ENCODE data around the gene FIGNL2. TPM values are rescaled to one million over a fixed set of nuclear protein-coding genes. Genes with fewer than 3 reads are reported as not detected.
A peak's percentile ranks its signal among the peaks of the same experiment; 100 is the strongest.

FIGNL2 gene
- total and polyA plus RNA-seq, 2 of the 13 experiments (the other 11 are each of a cell fraction or from before 2014, with no cell fraction given) = 0.82 to 1.00 TPM

DNA sequence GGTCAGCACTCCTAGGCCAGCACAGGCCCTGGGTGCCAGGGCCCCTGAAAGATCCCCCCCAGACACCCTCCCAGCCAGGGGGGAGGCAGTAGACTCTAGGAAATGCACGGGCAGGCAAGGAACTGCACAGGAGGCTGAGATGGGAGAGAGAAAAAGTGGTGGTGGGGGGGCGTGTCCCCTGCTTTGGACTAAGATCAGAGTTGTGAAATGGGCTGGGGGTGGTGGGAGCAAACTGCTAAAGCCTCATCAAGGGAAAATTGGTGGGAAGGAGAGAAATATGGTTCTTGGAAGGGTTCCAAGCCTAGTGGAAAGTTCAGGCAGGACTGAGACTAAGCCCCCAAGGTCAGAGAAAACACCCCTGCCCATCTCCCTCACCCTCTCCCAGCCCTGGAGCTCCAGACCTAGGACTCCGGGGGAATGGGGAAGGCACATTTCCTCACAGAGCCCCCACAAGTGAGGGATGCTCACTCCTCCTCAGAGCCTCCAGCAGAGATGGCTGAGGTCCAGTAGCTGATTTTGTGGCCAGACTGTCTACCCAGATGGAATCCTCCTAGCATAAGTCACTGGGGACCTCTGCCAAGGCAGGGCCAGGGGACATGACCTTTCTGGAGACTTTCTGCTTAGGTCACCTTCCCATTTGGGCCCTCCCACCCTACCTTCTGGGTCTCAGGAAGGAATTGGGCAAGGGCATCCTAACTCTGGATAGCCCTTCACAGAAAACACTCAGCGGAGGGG lies 29.8 kb downstream of the FIGNL2 start:
- Histone ChIP-seq H3K79me2 (ENCODE audit: insufficient read depth, low read length) (no peaks in the 10 kb centered on the region), H3K4me1 (ENCODE audit: insufficient read depth, low read length) (peaks cover 11% of the 10 kb centered on the region; the same call in 1 of the 2 replicates), H3K9me3 (ENCODE audit: low read length) (no peaks in the 10 kb centered on the region), H3K9ac (ENCODE audit: insufficient read depth, low read depth, low read length) (no peak overlapping the region), H3K36me3 (replicated peaks in 1 of 2; ENCODE audit: control insufficient read depth in 1 of 2, insufficient read depth in 2 of 2, low read length in 2 of 2) (no peaks in the 10 kb centered on the region), H3K27ac (ENCODE audit: extremely low read length, insufficient read depth, low read length) (no peak overlapping the region), H4K20me1 (ENCODE audit: insufficient read depth, low read length) (no peaks in the 10 kb centered on the region), H2AFZ (ENCODE audit: low read length) (no peak overlapping the region), H3K4me3 (replicated peaks in 1 of 3; ENCODE audit: insufficient read depth in 1 of 3, low read depth in 2 of 3, low read length in 3 of 3) (no peak overlapping the region), H3K4me2 (ENCODE audit: low read depth, low read length) (no peak overlapping the region), H3K27me3 (ENCODE audit: control insufficient read depth in 1 of 2, insufficient read depth in 2 of 2, low read length in 2 of 2) (0 out of 5 replicates have a peak, but pooled peaks cover 1 to 4% of the 10 kb centered on the region in 2 experiments)
- FAIRE-seq (no peak), DNase-seq (ENCODE audit: low spot score) (no peak), ATAC-seq (no peak)
- ChIA-PET POLR2A (no interaction called here), CTCF (ENCODE audit: low intra/inter-chr PET ratio, low total read pairs) (no interaction called here)
- no TSS peak for BruUV-seq (replicated peaks)
- intact Hi-C loops (cut with micrococcal nuclease; ENCODE audit: unreplicated experiment) (no loop called here), in situ Hi-C loops (cut with HindIII; ENCODE audit: extremely low pct_ligation_motif_present, low pct_unique_long_range_greater_than_20kb) (loop anchor here (5.0 to 10.0 kb wide), 2 partner anchors 284 to 396 kb away; partner anchors contain the start of gene SLC4A8)
- 4% methylated on average over 2 of the region's 4 CpGs for WGBS (ENCODE audit: low lambda C conversion rate)
- TF ChIP-seq WIZ (CRISPR knock-in tag; IDR thresholded peaks at IDR 0.05) (no peak), ZNF138 (CRISPR knock-in tag; IDR thresholded peaks at IDR 0.05; ENCODE audit: low read depth) (no peak), ZNF235 (CRISPR knock-in tag; IDR thresholded peaks at IDR 0.05; ENCODE audit: borderline replicate concordance) (no peak)
- TF ChIP-seq, protein P1, sequence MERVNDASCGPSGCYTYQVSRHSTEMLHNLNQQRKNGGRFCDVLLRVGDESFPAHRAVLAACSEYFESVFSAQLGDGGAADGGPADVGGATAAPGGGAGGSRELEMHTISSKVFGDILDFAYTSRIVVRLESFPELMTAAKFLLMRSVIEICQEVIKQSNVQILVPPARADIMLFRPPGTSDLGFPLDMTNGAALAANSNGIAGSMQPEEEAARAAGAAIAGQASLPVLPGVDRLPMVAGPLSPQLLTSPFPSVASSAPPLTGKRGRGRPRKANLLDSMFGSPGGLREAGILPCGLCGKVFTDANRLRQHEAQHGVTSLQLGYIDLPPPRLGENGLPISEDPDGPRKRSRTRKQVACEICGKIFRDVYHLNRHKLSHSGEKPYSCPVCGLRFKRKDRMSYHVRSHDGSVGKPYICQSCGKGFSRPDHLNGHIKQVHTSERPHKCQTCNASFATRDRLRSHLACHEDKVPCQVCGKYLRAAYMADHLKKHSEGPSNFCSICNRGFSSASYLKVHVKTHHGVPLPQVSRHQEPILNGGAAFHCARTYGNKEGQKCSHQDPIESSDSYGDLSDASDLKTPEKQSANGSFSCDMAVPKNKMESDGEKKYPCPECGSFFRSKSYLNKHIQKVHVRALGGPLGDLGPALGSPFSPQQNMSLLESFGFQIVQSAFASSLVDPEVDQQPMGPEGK (CRISPR knock-in tag; IDR thresholded peaks at IDR 0.05) = peak; percentile 16; the same call in 1 of the 2 replicates

DNA sequence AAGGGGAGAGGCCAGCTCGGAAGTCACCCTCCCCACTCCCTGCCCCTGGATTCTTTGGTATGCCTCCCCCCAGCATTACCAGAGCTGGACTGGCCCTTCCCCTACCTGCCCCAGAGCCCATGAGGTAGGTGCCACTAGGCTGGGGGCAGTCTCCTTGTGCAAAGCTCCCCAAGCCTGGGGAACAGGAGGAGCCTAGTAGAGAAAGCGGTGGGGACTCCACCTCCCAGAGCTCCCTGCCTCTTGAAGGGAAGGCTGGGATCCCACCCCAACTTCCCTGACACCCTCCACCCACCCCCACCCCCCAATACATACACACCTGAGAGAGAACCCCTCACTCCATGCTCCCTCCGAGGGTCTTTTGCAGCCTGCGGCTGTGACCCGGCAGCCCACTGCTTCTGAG lies 30.4 kb downstream of the FIGNL2 start:
- WGBS (ENCODE audit: low lambda C conversion rate) = 70% methylated on average over 5 of the region's 5 CpGs
- Histone ChIP-seq H3K79me2 (ENCODE audit: insufficient read depth, low read length) (no peaks in the 10 kb centered on the region), H3K4me1 (ENCODE audit: insufficient read depth, low read length) (peaks cover 11% of the 10 kb centered on the region; the same call in 1 of the 2 replicates), H3K4me2 (ENCODE audit: low read depth, low read length) (no peak overlapping the region), H3K4me3 (replicated peaks in 1 of 3; ENCODE audit: insufficient read depth in 1 of 3, low read depth in 2 of 3, low read length in 3 of 3) (no peak overlapping the region), H2AFZ (ENCODE audit: low read length) (no peak overlapping the region), H3K27ac (ENCODE audit: extremely low read length, insufficient read depth, low read length) (no peak overlapping the region), H3K27me3 (ENCODE audit: control insufficient read depth in 1 of 2, insufficient read depth in 2 of 2, low read length in 2 of 2) (0 out of 5 replicates have a peak, but pooled peaks cover 1 to 4% of the 10 kb centered on the region in 2 experiments), H3K9me3 (ENCODE audit: low read length) (no peaks in the 10 kb centered on the region), H4K20me1 (ENCODE audit: insufficient read depth, low read length) (no peaks in the 10 kb centered on the region), H3K9ac (ENCODE audit: insufficient read depth, low read depth, low read length) (no peak overlapping the region), H3K36me3 (replicated peaks in 1 of 2; ENCODE audit: control insufficient read depth in 1 of 2, insufficient read depth in 2 of 2, low read length in 2 of 2) (no peaks in the 10 kb centered on the region)
- intact Hi-C loops (cut with micrococcal nuclease; ENCODE audit: unreplicated experiment) (no loop called here), in situ Hi-C loops (cut with HindIII; ENCODE audit: extremely low pct_ligation_motif_present, low pct_unique_long_range_greater_than_20kb) (loop anchor here (5.0 to 10.0 kb wide), 2 partner anchors 283 to 396 kb away; partner anchors contain the start of gene SLC4A8)
- CTCF ChIA-PET (ENCODE audit: low intra/inter-chr PET ratio, low total read pairs) = no interaction called here
- BruUV-seq (replicated peaks) = no TSS peak
- no peak for DNase-seq (ENCODE audit: low spot score)
- POLR2A ChIA-PET = no interaction called here
- ATAC-seq = no peak
- FAIRE-seq = no peak
- TF ChIP-seq ZBTB43 (CRISPR knock-in tag; conservative IDR thresholded peaks at IDR 0.05) (no peak), SSRP1 (CRISPR knock-in tag; IDR thresholded peaks at IDR 0.05) (no peak), HIVEP1 (CRISPR knock-in tag; IDR thresholded peaks at IDR 0.05) (no peak), ZBTB7A (CRISPR knock-in tag; IDR thresholded peaks at IDR 0.05) (no peak), MXD3 (CRISPR knock-in tag; IDR thresholded peaks at IDR 0.05) (no peak), IRF2 (CRISPR knock-in tag; IDR thresholded peaks at IDR 0.05) (no peak), NCOA2 (CRISPR knock-in tag; IDR thresholded peaks at IDR 0.05) (no peak)
- TF ChIP-seq, protein P2, sequence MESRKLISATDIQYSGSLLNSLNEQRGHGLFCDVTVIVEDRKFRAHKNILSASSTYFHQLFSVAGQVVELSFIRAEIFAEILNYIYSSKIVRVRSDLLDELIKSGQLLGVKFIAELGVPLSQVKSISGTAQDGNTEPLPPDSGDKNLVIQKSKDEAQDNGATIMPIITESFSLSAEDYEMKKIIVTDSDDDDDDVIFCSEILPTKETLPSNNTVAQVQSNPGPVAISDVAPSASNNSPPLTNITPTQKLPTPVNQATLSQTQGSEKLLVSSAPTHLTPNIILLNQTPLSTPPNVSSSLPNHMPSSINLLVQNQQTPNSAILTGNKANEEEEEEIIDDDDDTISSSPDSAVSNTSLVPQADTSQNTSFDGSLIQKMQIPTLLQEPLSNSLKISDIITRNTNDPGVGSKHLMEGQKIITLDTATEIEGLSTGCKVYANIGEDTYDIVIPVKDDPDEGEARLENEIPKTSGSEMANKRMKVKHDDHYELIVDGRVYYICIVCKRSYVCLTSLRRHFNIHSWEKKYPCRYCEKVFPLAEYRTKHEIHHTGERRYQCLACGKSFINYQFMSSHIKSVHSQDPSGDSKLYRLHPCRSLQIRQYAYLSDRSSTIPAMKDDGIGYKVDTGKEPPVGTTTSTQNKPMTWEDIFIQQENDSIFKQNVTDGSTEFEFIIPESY (CRISPR knock-in tag; IDR thresholded peaks at IDR 0.05) = no peak

All from HepG2 (cell line).